Mucosa of stomach (tissue), 1 donor: ENCODE data around the gene GAS2.

Source experiments
- H3K27me3 ChIP-seq: one replicate; pipeline ENCODE4 v1.7.0; 2013; ENCODE audit warnings: mild to moderate bottlenecking, low read length; ENCODE audit not compliant: control insufficient read depth, insufficient read depth
- H3K36me3 ChIP-seq: one replicate; pipeline ENCODE4 v1.7.0; 2013; ENCODE audit warnings: low read length; ENCODE audit not compliant: control insufficient read depth, insufficient read depth
- H3K4me1 ChIP-seq: one replicate; pipeline ENCODE4 v1.7.0; 2013; ENCODE audit warnings: mild to moderate bottlenecking, low read length; ENCODE audit not compliant: control insufficient read depth, insufficient read depth
- H3K4me3 ChIP-seq: one replicate; pipeline ENCODE4 v1.7.0; 2013; ENCODE audit warnings: low read length
- H3K9ac ChIP-seq: one replicate; pipeline ENCODE4 v1.7.0; 2013; ENCODE audit warnings: mild to moderate bottlenecking, low read length, moderate library complexity
- H3K9me3 ChIP-seq: one replicate; pipeline ENCODE4 v1.7.0; 2013; ENCODE audit warnings: mild to moderate bottlenecking, low read length, moderate library complexity; ENCODE audit not compliant: control insufficient read depth
- donor health status: Pancreatic carcinoma.

Gene GAS2

GRCh38 chr11:22859756-22860155 lies 193.3 kb downstream of the GAS2 start:
- H3K4me1 ChIP-seq, result no peaks in the 10 kb centered on the region
- H3K9me3 ChIP-seq, result no peaks in the 10 kb centered on the region
- no peak overlapping the region for H3K4me3 ChIP-seq
- no peaks in the 10 kb centered on the region for H3K27me3 ChIP-seq
- H3K36me3 ChIP-seq, result no peaks in the 10 kb centered on the region
- H3K9ac ChIP-seq, result no peak overlapping the region

GRCh38 chr11:22860241-22860640 lies 193.8 kb downstream of the GAS2 start, which contains the start of gene CCDC179:
Gene CCDC179 (minus strand): TSS chr11:22860474. CDS start chr11:22860421, 53 bp downstream.
- Histone ChIP-seq H3K36me3 (no peaks in the 10 kb centered on the region), H3K27me3 (no peaks in the 10 kb centered on the region), H3K4me1 (no peaks in the 10 kb centered on the region), H3K9me3 (no peaks in the 10 kb centered on the region), H3K9ac (no peak within 1 kb of the TSS), H3K4me3 (no peak within 1 kb of the TSS)
